Endothelial cell of hepatic sinusoid (primary cell): ENCODE data around the gene RAB29.
"Not testable (repeated sequence)": the region's sequence is repeated elsewhere in the genome, so short reads cannot be mapped to it uniquely, and the experiment has no call there.

Experiments
- in situ Hi-C: cut with HindIII; loops from 2 replicates; pipeline ENCODE4 v1.10.0; 2017; ENCODE audit warnings: low sequenced_read_pairs

RAB29 gene

DNA sequence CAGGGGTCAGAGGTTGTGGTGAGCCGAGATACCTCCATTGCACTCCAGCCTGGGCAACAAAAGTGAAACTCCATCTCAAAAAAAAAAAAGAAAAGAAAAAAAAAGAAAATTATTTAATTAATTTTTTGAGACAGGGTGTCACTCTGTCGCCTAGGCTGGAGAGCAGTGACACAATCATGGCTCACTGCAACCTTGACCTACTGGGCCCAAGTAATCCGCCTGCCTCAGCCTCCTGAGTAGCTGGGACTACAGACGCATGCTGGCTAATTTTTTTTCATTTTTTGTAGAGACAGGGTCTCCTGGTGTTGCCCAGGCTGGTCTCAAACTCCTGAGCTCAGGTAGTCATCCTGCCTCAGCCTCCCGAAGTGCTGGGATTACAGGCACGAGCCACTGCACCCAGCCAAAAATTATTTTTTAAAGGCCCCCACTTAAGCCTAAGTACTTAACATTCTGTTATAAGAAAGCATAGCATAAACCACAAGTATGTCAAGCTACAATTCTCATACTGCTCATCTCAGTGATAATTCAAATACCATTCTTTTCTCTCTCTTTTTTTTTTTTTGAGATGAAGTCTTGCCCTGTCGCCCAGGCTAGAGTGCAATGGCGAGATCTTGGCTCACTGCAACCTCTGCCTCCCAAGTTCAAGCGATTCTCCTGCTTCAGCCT, 45.2 kb downstream of the RAB29 start:
- in situ Hi-C loops, result no loop called here

DNA sequence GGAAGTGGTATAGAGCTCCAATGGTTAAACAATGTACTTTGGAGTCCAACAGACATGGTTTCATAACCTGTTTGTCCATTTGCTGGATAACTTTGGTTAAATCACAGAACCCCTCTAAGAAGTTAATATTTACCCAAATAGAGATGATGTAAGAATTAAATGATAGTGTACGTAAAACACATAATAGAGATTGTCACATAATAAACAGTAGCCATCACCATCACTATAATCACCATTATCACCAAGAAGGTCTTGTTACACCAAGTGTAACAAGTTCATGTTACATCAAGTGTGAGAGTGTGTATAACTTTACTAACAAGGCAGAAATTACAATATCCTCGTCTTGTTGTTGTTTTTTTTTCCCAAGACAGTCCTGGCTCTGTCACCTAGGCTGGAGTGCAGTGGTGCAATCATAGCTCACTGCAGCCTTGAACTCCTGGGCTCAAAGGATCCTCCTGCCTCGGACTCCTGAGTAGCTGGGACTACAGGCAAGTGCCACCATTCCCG, 48.6 kb downstream of the RAB29 start:
- in situ Hi-C loops, result no loop called here

DNA sequence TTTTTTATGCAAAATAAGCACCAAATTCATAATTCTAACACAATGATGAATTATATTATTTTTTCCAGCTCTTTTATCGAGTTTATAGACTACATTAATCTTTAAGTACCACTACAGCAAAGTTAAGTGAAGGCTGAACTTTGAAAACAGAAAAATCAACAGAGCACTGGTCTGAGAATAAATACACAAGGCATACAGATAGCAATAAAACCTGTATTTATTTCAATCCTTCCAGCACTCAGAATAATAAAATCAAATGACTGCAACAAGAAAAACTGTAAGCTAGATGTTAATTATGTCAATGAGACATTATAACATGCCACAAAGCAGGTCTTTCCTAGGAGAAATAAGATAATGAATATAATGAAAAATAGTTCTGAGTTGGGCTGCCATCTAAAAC, 49.8 kb downstream of the RAB29 start:
- in situ Hi-C loops, result no loop called here

DNA sequence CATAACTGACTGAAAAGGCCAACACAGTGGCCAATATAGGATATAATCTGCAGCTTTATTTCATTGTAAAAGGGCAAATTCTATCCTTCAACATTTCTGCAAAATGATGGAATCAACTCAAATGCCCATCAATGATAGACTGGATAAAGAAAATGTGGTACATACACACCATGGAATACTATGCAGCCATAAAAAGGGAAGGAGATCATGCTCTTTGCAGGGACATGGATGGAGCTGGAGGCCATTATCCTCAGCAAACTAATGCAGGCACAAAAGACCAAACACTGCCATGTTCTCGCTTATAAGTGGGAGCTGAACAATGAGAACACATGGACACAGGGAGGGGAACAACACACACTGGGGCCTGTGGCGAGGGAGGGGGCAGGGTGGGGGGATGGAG, 54.5 kb downstream of the RAB29 start:
- in situ Hi-C loops, result not testable (repeated sequence)

DNA sequence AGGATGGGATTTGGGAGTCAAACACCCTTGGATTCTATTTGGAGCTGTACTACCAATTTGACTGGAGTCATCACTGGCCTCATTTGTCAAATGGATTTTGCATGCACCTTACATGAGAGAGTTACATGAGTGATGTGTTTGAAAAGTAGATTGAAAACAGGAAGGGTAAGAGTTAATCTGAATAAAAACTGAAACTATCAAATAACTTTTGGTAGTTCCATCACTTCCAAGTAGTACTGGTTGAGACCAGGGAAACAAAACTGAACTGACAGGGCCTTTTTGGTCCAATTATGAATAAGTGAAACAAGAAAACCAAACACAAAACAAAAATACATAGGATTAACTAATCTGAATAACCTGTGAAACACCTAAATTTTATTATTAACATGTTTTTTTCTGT, 55.5 kb downstream of the RAB29 start:
- in situ Hi-C loops, result no loop called here

DNA sequence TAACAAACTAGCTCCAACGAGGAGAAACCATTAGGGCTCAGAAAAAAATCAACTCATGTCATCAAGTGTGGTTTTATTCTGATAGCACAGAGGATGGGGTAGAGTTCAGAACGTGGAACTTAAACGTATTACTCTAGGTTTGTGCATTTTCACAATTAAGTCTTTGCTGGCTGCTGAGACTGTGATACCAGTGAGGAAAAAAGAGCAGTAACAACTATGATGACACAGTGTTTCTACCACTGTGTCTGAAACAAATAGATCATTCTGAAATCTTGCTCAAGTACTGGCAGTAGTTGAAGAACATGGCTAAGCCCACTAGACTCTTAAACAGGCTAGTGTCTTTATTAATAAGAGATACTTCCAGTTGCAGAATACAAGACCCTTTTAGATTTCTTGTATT, 56.3 kb downstream of the RAB29 start:
- in situ Hi-C loops, result no loop called here
